Activated naive CD8-positive, alpha-beta T cell treated with anti-CD3 and anti-CD28 coated beads for 36 hours (primary cell): ENCODE data around the gene SGK1. TPM values are rescaled to one million over a fixed set of nuclear protein-coding genes. Genes with fewer than 3 reads are reported as not detected.

Experiments
- DNase-seq: peaks from one replicate; pipeline ENCODE4 v3.0.0; 2021
- H3K27ac Mint-ChIP-seq: one replicate; pipeline ENCODE4 v1.8.0; 2022; ENCODE audit warnings: mild to moderate bottlenecking, moderate library complexity, mixed read lengths
- H3K27me3 Mint-ChIP-seq: one replicate; pipeline ENCODE4 v1.8.0; 2022; ENCODE audit warnings: mild to moderate bottlenecking, mixed read lengths
- H3K36me3 Mint-ChIP-seq: one replicate; pipeline ENCODE4 v1.8.0; 2021; ENCODE audit warnings: mild to moderate bottlenecking, mixed read lengths
- H3K4me1 Mint-ChIP-seq: one replicate; pipeline ENCODE4 v1.8.0; 2021; ENCODE audit warnings: mixed read lengths
- H3K4me3 Mint-ChIP-seq: one replicate; pipeline ENCODE4 v1.8.0; 2022; ENCODE audit warnings: mild to moderate bottlenecking, moderate library complexity, mixed read lengths
- H3K9me3 Mint-ChIP-seq: one replicate; pipeline ENCODE4 v1.8.0; 2022; ENCODE audit warnings: mixed read lengths
- total RNA-seq, 2 experiments: library from RNA; stranded (reverse); gene quantifications; one replicate each; pipeline ENCODE4 v1.2.3, GENCODE V29; 2021

SGK1 gene
- total RNA-seq, 2 experiments from 2014 or later = 129 to 141 TPM

GRCh38 chr6:134165561-134166201, 152.2 kb downstream of the SGK1 start:
- Mint-ChIP-seq H3K9me3 (no peaks in the 10 kb centered on the region), H3K4me3 (no peak overlapping the region), H3K27me3 (no peaks in the 10 kb centered on the region), H3K27ac (no peak overlapping the region), H3K4me1 (peaks cover 16% of the 10 kb centered on the region), H3K36me3 (peaks cover 33% of the 10 kb centered on the region)
- no peak for DNase-seq

DNA sequence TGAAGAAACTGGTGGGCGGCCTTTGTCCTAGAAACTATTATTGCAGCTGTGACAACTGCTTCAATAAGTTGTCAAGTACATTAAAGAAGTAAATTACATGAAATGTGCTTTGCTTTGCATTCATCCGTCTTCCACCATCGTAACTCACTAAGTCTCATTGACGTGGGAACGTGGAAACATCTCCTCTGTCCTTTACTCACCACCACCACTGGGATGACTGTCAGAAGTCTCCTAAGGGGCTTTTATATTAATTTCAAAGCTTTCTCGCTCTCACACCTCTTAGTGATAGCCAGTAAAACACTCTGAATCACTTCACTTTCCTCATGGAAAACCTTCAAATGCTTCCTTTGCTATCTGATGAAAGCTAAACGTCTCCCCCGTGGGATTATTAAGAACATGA, 153.6 kb downstream of the SGK1 start:
- no peak for DNase-seq
- Mint-ChIP-seq H3K4me3 (no peak overlapping the region), H3K27me3 (no peaks in the 10 kb centered on the region), H3K9me3 (no peaks in the 10 kb centered on the region), H3K27ac (no peak overlapping the region), H3K36me3 (peaks cover 19% of the 10 kb centered on the region), H3K4me1 (peaks cover 6% of the 10 kb centered on the region)

DNA sequence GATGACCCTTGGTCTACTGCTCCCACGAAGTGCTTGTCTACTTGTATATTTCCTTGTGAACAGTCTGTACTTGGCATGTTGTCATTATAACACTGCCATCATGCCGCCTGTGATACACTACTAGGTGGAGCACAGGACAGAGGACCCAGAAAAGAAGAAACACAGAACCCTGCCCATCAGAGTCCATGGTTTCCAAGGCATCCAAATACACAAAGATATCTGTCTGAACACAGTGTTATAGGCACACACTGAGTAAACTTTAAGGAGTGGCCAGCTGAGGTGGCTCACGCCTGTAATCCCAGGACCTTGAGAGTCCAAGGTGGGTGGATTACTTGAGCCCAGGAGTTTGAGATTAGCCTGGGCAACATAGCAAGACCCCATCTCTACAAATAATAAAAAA, 155.0 kb downstream of the SGK1 start:
- Mint-ChIP-seq H3K27me3 (no peaks in the 10 kb centered on the region), H3K36me3 (peaks cover 5% of the 10 kb centered on the region), H3K9me3 (no peaks in the 10 kb centered on the region), H3K27ac (no peak overlapping the region), H3K4me1 (peaks cover 5% of the 10 kb centered on the region), H3K4me3 (no peak overlapping the region)
- DNase-seq = no peak

DNA sequence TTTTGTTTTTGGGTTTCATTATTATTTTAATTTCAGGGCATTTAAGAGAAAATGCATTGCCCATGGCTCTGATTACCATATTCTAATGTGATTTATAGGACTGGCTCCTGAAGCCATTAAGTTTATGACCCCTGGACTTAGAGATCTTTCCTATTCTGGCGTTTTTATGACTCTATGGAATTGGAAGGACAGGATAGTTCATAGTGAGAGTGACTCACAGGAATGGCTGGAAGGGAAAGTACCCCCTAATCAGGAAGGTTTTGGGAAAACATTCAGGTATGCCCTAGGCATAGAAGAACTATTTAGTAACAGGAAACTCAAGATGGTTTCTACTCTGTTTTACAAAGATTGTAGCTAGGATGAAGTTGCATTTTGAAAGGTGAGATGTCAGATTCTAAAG, 156.9 kb downstream of the SGK1 start:
- Mint-ChIP-seq H3K4me3 (no peak overlapping the region), H3K27me3 (no peaks in the 10 kb centered on the region), H3K36me3 (no peaks in the 10 kb centered on the region)

GRCh38 chr6:134152767-134153485, 165.0 kb downstream of the SGK1 start:
- Mint-ChIP-seq H3K4me3 (no peak overlapping the region), H3K27ac (no peak overlapping the region), H3K27me3 (no peaks in the 10 kb centered on the region), H3K4me1 (no peaks in the 10 kb centered on the region), H3K9me3 (no peaks in the 10 kb centered on the region), H3K36me3 (no peaks in the 10 kb centered on the region)
- no peak for DNase-seq

More for the DNA sequence above, 156.9 kb downstream of the SGK1 start:
- Mint-ChIP-seq H3K9me3 (no peaks in the 10 kb centered on the region), H3K4me1 (peaks cover 3% of the 10 kb centered on the region), H3K27ac (no peak overlapping the region)
- DNase-seq = no peak

DNA sequence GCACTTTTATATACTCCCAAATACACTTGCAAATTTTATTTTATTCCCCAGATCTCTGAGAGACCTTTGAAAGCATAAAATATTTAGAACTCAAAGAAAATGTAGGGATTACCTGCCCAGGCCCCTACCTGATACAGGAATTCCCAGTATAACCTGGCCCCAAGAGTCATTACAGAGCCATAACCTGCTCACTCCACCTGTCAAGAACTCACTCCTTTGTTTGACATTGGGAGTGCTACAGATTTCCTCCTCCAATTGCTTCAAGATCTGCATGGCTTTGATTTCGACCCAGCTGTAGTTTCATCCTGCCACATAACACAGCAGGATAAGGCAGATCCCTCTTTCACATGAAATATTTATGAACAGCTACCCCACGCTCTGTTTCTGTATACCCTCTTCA, 169.3 kb downstream of the SGK1 start:
- no peak for DNase-seq
- H3K27me3 Mint-ChIP-seq = no peaks in the 10 kb centered on the region
- no peaks in the 10 kb centered on the region for H3K9me3 Mint-ChIP-seq
- H3K4me3 Mint-ChIP-seq = no peak overlapping the region
- no peaks in the 10 kb centered on the region for H3K36me3 Mint-ChIP-seq
- no peak overlapping the region for H3K27ac Mint-ChIP-seq
- no peaks in the 10 kb centered on the region for H3K4me1 Mint-ChIP-seq

- no peaks in the 10 kb centered on the region for H3K9me3 Mint-ChIP-seq
- DNase-seq = no peak
- H3K4me3 Mint-ChIP-seq = no peak overlapping the region
- H3K27me3 Mint-ChIP-seq = no peaks in the 10 kb centered on the region
- H3K4me1 Mint-ChIP-seq = no peaks in the 10 kb centered on the region
- H3K36me3 Mint-ChIP-seq = no peaks in the 10 kb centered on the region
- H3K27ac Mint-ChIP-seq = no peak overlapping the region
These were observed 170.8 kb downstream of the SGK1 start for GRCh38 chr6:134147034-134147533.

- H3K27ac Mint-ChIP-seq = no peak overlapping the region
These were observed 171.5 kb downstream of the SGK1 start for GRCh38 chr6:134146268-134147033.

GRCh38 chr6:134145786-134146185, 172.1 kb downstream of the SGK1 start:
- H3K27me3 Mint-ChIP-seq = no peaks in the 10 kb centered on the region
- H3K4me3 Mint-ChIP-seq = no peak overlapping the region
- H3K9me3 Mint-ChIP-seq = no peaks in the 10 kb centered on the region
- no peaks in the 10 kb centered on the region for H3K4me1 Mint-ChIP-seq
- no peak for DNase-seq
- no peaks in the 10 kb centered on the region for H3K36me3 Mint-ChIP-seq
- H3K27ac Mint-ChIP-seq = no peak overlapping the region

More at GRCh38 chr6:134146268-134147033, 171.5 kb downstream of the SGK1 start:
- Mint-ChIP-seq H3K4me1 (no peaks in the 10 kb centered on the region), H3K9me3 (no peaks in the 10 kb centered on the region), H3K4me3 (no peak overlapping the region), H3K27me3 (no peaks in the 10 kb centered on the region), H3K36me3 (no peaks in the 10 kb centered on the region)
- DNase-seq = no peak

DNA sequence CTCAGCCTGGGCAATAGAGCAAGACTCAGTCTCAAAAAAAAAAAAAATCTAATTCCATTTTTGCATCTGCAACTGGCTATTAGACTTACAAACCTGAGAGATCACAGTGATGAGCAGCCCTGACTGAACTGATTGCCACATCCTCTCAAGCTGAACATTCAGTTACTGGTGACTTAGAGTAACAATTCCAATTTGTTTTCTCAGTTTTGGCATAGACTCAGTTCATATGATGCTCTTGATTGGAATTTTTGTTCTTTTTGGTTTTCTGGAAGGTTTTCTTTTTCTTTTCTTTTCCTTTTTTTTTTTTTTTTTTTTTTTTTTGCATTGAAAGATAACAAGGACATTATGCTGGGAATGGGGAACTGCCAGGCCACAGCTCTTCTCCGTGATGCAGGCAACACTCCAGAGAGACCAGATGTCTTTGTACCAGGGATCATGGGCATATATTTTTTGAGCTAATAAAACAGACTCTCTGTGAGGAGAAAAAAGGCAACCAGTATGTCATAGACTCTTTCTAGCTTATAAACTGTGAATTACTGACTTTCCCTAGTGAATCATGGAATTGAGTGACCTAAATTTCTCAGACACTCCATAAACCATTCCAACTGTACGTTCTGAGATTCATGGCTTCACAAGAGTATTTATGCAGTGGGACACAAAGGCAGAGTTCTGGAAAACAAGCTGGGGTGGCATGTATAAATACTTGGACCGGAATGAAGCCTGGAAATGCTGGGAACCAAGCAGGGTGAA, 179.5 kb downstream of the SGK1 start:
- H3K36me3 Mint-ChIP-seq = no peaks in the 10 kb centered on the region
- no peaks in the 10 kb centered on the region for H3K4me1 Mint-ChIP-seq
- no peaks in the 10 kb centered on the region for H3K9me3 Mint-ChIP-seq

DNA sequence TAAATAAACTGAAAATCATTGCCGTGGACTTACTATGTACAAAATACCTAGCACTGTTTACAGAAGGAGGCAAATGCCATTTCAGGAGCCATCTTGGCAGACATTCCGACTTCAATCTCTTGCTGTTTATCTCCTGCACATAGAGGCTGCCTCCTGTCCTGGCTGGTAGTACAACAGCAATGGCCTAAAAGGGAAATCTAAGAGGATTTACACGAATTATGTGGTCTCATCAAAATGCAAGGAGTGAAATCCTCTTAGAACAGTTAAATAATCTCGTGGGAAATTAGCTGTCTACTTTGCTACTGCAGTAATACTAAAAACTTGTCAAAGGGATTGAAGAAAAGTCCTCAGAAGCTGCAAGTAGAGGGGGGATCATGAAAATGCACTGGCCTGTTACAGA, 183.3 kb downstream of the SGK1 start:
- H3K27ac Mint-ChIP-seq = no peak overlapping the region
- H3K4me3 Mint-ChIP-seq = no peak overlapping the region
- peaks cover 4% of the 10 kb centered on the region for H3K27me3 Mint-ChIP-seq
- no peak for DNase-seq
- peaks cover 7% of the 10 kb centered on the region for H3K9me3 Mint-ChIP-seq
- H3K36me3 Mint-ChIP-seq = no peaks in the 10 kb centered on the region
- H3K4me1 Mint-ChIP-seq = no peaks in the 10 kb centered on the region

More for the DNA sequence above, 179.5 kb downstream of the SGK1 start:
- no peak for DNase-seq
- peaks cover 4% of the 10 kb centered on the region for H3K27me3 Mint-ChIP-seq
- no peak overlapping the region for H3K27ac Mint-ChIP-seq
- H3K4me3 Mint-ChIP-seq = no peak overlapping the region

- no peaks in the 10 kb centered on the region for H3K36me3 Mint-ChIP-seq
These were observed 185.3 kb downstream of the SGK1 start for GRCh38 chr6:134132494-134133141.

GRCh38 chr6:134131530-134132139, 186.3 kb downstream of the SGK1 start:
- Mint-ChIP-seq H3K27ac (no peak overlapping the region), H3K27me3 (no peaks in the 10 kb centered on the region), H3K9me3 (peaks cover 7% of the 10 kb centered on the region), H3K36me3 (no peaks in the 10 kb centered on the region), H3K4me1 (no peaks in the 10 kb centered on the region), H3K4me3 (no peak overlapping the region)
- DNase-seq = no peak

More at GRCh38 chr6:134132494-134133141, 185.3 kb downstream of the SGK1 start:
- Mint-ChIP-seq H3K27me3 (peaks cover 4% of the 10 kb centered on the region), H3K9me3 (peaks cover 7% of the 10 kb centered on the region), H3K4me3 (no peak overlapping the region), H3K27ac (no peak overlapping the region), H3K4me1 (no peaks in the 10 kb centered on the region)
- no peak for DNase-seq

DNA sequence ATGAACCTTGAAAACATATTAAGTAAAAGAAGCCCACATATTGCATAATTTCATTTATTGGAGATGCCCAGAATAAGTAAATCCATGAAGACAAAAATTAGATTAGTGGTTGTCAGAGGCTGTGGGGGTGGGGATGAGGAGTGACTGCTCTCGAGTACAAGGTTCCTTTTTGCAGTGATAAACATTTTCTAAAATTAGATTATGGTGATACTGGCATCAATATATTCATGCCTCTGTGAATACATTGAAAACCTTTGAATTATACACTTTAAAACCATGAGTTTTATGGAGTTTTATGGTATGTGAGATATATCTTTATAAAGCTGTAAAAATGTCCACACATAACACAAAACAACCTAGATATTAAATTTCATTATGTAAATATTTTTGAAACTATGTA, 189.8 kb downstream of the SGK1 start:
- H3K27ac Mint-ChIP-seq = no peak overlapping the region
- peaks cover 7% of the 10 kb centered on the region for H3K9me3 Mint-ChIP-seq
- DNase-seq = no peak
- peaks cover 5% of the 10 kb centered on the region for H3K27me3 Mint-ChIP-seq
- H3K4me3 Mint-ChIP-seq = no peak overlapping the region
- no peaks in the 10 kb centered on the region for H3K36me3 Mint-ChIP-seq
- H3K4me1 Mint-ChIP-seq = no peaks in the 10 kb centered on the region
